ENCODE results near the gene SLC6A12.

GRCh38 chr12:181921-182320, 32.0 kb downstream of the SLC6A12 start:
- TF ChIP-seq POLR2A (IDR thresholded peaks at IDR 0.05; ENCODE audit: low read depth, low read length) = no peak
- TF ChIP-seq POLR2AphosphoS5 (IDR thresholded peaks at IDR 0.05; ENCODE audit: low read depth, low read length) = no peak

Measured in GM12892 (cell line).